Measurements from ENCODE around the gene CCDC127.
"Not testable (repeated sequence)": the region's sequence is repeated elsewhere in the genome, so short reads cannot be mapped to it uniquely, and the experiment has no call there.

CCDC127 gene

DNA sequence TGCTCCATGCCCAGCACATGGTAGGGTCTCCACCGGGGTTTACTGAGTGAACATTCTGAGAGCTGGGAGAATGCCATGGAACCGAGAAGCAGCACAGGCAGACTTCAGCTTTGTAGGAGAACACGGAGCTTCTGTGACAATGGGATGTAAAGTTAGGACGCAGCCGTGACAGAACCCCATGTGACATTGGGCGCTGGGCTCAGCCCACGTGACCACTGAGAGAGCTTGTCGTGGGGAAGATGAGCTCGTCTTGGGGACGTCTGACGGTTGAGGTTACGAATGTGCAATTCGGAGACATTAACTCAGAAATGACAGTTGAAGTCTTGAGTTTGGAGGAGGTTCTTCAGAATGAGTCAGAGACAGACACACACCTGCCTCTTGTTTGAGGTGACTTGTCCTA, 13.7 kb upstream of the CCDC127 start:
- DNase-seq: no peak

DNA sequence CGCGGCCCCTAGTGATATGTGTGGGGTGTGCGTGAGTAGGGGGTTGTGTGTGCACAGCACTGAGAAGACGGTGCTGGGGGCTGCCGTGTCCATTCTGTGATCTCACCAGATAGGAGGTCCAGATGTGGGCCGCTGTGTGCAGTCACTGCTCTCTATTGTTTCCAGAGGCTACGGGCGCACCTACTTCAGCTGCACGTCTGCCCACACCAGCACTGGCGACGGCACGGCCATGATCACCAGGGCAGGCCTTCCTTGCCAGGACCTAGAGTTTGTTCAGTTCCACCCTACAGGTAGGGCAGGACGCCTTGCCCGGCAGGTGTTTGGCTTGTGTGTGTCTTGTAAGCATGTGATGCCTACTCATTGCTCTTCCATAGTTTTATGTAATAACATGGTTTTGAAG, 12.8 kb upstream of the CCDC127 start:
- DNase-seq: no peak

GRCh38 chr5:228886-229285, 10.9 kb upstream of the CCDC127 start:
- DNase-seq: no peak

DNA sequence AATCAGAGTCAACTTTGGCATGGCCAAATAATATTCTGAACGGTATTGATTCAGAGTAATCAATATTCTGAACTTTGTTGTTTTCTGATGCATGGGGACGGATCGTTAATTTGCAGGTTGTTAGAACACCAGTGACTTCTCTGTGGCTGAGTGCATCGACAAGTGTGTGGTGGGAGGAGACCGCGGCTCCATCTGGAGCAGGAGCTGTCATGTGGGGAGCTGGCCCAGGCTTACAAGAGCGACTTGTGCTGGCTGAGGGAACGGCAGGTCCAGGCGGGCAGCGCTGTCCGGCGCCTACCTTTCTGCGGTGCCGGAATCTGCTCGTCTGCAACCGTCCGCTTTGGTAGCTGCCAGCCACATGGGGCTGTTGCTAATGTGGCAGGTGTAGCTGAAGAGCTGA, 9.4 kb upstream of the CCDC127 start:
- DNase-seq: not testable (repeated sequence)

GRCh38 chr5:225334-225733, 7.4 kb upstream of the CCDC127 start:
- DNase-seq: no peak

GRCh38 chr5:223791-224190, 5.8 kb upstream of the CCDC127 start:
- no peak for DNase-seq

DNA sequence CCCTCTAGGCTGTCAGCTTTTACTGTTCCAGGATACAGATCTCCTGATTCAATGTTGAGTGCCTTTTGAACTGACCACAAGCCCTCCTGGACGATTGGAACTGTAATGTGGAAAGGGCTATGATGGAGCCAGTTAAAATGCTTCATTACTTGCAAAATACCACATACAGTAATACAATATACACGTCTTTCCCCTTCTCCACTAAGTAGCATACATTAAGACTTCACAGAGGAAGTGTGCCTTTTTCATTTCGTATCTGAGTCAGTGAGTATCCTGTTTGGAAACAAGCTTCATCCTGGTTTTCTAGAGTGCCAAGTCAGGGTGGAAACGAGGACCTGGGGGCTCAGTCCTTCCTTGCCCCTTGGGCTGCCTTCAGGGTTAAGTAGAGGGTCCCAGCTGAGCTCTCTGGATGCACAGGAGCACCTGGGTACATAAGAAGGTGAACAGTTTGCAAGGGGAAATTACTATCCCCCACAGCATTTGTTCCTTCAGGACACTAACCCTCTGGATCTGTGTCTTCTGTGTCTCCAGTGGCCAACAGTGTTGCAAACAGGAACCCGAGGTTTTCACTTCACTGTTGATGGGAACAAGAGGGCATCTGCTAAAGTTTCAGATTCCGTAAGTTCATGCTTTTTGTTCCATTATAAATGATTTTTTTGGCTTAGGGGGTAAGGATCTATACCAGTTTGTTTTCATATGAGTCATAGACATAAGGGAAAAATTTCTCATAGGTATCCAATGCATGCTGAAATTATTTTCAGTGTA, 5.2 kb upstream of the CCDC127 start:
- DNase-seq: not testable (repeated sequence)

GRCh38 chr5:219991-220390, 2.0 kb upstream of the CCDC127 start:
- DNase-seq: no peak

DNA sequence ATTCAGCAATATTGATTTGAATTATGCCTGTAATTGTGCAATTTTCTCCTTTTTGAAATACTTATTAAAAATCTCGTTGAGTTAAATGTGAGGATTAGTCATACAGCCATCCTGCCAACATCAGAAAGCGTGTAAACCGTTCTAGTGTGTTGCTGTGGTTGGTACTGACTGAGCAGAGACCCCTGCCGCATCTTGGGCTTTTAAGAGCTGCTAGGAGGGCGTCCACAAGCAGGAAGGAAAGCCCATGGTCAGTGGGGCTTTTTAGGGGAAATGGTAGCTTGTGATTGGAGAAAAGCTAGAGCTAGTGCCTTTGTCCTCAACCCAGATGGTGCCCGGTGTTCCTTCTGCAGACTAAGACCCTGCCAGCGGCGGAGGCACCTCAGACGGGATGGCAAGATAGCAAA, 1.5 kb upstream of the CCDC127 start:
- DNase-seq: no peak

DNA sequence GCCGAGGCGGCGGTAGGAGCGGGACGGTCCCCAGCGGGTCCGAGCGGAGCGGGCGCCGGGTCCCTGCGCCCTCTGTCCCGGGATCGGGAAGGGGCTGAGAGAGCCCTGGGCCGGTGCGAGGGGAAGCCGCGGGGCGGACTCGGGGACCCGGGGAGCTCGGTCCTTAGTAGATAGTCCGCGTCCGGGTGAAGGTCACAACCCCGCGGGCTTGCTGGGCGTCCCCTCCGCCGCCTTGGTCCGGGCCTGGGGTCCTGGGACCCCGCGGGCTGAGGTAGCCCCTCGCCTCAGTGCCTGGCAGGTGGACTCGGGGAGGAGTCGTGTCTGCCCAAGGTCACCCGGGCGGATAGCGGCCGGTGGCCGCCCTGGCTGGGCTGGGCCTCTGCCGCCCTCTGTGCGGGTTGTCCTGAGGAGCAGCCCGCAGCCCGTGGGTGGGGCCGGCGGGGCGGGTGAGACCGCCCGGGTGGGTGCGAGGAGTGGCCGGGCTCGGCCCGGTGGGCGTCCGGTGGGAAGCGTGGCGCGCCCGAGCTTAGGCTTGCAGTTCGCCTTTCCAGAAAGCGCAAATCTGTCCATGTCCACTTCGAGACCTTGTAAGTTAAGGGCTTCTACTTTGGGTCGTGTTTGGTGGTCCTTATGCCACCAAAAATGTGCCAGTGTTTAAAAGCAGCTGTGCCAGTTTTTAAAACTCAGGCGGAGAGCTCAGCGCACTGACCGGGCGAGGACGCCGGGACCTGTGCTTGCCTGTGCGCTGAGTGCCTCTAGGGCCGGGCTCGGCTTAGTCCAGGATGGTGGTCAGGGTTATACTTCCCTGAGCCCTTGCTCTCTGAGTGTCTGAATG, 721 bp upstream of the CCDC127 start:
- no peak for DNase-seq

DNA sequence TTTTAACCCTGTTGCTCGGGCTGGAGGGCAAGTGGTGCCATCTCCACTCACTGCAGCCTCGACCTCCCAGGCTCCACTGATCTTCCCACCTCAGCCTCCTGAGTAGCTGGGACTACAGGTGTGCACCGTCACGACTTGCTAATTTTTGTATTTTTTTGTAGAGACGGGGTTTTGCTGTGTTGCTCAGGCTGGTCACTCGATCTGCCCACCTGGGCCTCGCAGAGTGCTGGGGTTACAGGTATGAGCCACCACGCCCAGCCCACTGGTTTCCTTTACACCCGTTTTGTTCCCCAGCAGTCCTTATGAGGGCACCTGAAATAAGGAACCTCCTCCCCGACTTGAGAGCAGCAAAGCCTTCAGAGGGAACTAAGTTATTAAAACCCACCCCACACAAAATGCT, 1.9 kb downstream of the CCDC127 start:
- DNase-seq: not testable (repeated sequence)

DNA sequence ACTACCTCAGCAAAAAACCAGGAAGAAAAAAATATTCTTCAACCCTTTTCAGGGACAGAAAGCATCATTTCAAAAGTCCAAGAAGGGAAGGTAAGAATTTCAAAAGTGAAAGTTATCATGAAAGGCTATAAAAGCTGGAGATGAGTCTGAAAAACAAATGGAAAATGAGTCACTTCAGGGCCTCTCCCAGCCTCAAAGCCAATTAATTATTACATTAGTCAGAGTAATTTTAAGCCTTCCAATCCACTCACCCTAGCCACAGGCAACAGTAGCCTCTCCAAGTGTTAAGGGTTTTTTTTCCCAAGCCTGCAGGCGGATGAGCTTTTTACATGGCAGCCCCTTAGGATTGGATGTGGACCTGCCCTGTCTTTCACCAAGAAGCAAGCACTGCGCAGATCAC, 2.7 kb downstream of the CCDC127 start:
- not testable (repeated sequence) for DNase-seq

- DNase-seq: no peak
Observed at GRCh38 chr5:213803-214395, 4.1 kb downstream of the CCDC127 start.

GRCh38 chr5:208449-209114, 9.4 kb downstream of the CCDC127 start:
- no peak for DNase-seq

GRCh38 chr5:207599-207998, 10.4 kb downstream of the CCDC127 start:
- DNase-seq: no peak

DNA sequence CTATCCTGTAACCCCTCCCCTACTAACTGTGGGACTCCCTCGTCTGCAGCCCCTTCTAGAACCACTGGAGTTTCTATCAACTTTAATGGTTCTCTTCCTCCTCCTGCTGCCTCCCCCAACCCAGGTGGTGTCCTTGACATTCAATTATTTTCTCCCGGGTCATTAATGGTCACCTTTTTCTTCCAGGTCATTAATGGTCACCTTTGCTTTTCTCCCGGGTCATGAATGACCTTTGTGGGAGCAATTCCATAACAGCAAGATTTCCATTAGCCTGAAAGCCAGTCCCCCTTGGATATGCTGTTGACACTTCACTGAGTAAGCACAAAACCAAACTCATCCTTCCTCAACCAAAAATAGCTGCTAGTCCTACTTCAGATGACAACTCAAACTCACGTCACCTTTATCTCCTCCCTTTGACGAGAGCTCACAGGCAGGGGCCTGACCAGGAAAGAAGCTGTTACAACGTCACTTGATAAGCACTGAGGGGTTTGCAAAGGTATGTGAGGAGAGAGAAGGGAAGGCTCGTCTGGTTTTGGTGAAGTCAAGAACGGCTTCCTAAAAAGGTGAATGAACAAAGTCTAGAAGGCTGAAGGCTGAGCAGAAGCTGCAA, 10.9 kb downstream of the CCDC127 start:
- DNase-seq: no peak

GRCh38 chr5:206406-206805, 11.5 kb downstream of the CCDC127 start:
- DNase-seq: no peak

- DNase-seq: no peak
Observed at GRCh38 chr5:204966-205670, 12.8 kb downstream of the CCDC127 start.

DNA sequence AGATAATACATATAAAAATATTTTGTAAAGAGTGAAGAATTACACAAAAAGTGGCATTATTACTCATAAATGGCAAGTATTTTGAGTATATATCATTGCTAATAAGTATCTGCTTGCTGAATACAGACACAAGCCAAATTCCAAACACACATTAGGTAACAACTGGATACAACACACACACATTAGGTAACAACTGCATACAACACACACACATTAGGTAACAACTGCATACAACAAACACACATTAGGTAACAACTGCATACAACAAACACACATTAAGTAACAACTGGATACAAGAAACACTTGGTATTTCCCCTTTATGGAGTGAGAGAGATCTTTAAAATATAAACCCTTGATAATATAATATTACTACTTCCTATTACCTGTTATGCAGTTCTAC, 13.5 kb downstream of the CCDC127 start:
- DNase-seq: no peak

DNA sequence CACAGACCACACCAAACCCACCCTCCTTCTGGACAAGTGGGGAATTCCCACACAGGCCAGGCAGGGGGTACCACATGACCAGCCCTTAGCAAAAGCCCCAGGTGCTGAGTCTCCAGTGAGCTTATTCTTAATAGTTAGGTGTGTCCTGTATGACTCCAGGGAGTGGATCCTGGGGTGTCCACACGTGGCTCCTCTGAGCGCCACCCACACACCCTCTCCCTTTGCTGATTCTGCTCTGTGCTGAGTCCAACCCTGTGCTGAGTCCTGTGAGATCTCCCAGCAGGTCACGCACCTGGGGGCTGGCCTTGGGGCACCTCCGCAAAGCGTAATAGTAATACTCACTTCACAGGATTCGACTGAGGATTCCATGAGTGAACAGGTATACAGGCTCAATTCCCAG, 14.0 kb downstream of the CCDC127 start:
- DNase-seq: no peak

GRCh38 chr5:203246-203930, 14.6 kb downstream of the CCDC127 start:
- no peak for DNase-seq

DNA sequence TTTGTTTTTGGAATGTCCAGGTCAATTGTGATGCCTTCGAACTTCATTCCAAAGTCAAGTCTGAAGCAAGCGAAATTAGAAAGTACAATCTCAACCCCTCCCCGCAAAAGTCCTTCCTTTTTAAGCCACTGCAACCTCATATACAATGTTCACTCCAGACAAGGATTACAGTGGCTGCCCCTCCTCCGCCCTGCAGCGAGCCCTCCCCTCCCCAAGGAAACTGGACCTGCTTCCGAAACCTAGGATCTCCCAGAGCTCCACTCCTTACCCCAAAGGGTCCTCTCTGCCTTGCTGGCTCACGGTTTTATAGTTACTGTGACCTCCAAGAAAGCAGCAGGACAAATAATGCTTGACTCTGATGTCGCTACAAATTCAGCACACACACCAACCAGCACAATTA, 16.3 kb downstream of the CCDC127 start:
- DNase-seq: no peak
